ENCODE data around the gene PRPF40A. TPM values are rescaled to one million over a fixed set of nuclear protein-coding genes. Genes with fewer than 3 reads are reported as not detected.

The PRPF40A gene
- total RNA-seq, 1 donor from 2014 or later: 136 TPM

DNA sequence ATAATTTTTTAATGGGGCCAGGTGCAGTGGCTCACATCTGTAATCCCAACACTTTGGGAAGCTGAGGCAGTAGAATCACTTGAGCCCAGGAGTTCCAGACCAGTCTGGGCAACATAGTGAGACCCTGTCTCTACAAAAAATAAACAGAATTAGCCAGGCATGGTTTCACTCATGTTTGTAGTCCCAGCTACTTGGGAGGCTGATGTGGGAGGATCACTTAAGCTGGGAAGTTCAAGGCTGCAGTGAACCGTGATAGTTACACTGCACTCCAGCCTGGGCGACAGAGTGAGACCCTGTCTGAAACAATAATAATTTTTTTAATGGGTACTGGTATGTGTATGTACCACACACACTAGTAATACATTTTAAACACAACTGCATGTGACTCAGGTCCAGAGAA is 3.5 kb upstream of the PRPF40A start:
- TF ChIP-seq, protein P1, sequence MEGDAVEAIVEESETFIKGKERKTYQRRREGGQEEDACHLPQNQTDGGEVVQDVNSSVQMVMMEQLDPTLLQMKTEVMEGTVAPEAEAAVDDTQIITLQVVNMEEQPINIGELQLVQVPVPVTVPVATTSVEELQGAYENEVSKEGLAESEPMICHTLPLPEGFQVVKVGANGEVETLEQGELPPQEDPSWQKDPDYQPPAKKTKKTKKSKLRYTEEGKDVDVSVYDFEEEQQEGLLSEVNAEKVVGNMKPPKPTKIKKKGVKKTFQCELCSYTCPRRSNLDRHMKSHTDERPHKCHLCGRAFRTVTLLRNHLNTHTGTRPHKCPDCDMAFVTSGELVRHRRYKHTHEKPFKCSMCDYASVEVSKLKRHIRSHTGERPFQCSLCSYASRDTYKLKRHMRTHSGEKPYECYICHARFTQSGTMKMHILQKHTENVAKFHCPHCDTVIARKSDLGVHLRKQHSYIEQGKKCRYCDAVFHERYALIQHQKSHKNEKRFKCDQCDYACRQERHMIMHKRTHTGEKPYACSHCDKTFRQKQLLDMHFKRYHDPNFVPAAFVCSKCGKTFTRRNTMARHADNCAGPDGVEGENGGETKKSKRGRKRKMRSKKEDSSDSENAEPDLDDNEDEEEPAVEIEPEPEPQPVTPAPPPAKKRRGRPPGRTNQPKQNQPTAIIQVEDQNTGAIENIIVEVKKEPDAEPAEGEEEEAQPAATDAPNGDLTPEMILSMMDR (conservative IDR thresholded peaks at IDR 0.05): no peak
- no peak for DNase-seq (ENCODE audit: low read depth, low spot score)

DNA sequence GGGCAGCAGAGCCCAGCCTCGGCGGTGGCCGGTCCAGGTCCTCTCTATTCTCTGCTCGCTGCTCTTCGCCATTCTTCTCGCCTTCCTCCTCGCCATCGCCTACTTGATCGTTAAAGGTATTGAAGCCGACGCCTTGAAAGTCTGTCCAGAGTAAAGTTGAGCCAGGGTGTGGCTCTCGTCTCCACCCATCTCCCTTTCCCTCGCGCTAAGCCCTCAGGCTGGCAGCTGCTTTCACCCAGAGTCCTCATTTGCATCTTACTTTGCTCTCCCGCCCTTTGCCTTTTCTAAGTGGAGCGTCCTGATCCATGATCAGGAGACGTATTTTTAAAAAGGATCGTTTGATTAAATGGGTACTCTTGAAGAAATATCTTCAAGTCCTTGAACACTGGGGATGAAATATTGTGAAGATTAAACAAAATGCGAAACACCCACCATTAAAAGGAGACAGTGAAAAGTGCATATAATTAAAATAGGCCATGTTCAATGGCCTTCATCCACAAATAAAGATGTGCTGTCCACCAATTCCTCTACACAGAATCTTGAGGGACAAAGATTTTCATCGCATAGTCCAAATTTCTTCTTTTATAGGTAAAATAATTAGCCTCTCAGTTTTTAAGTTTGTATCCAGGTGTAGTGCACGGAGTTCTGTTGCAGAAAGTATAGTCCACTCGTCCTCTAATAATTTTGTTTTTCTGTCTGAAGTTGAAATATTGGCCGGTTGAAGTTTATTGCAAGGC is 1.8 kb upstream of the PRPF40A start:
- DNase-seq (ENCODE audit: low read depth, low spot score): peak; percentile 46

More for the DNA sequence above, 3.5 kb upstream of the PRPF40A start:
- H3K4me1 Mint-ChIP-seq: peaks cover 40% of the 10 kb centered on the region
- peaks cover 7% of the 10 kb centered on the region for H3K36me3 Mint-ChIP-seq (ENCODE audit: low read depth)
- no peaks in the 10 kb centered on the region for H3K27me3 Mint-ChIP-seq (ENCODE audit: low read depth)
- peak overlapping the region; percentile 41 for H3K4me3 Mint-ChIP-seq
- H3K9me3 Mint-ChIP-seq: no peaks in the 10 kb centered on the region
- no peak overlapping the region for H3K27ac Mint-ChIP-seq (ENCODE audit: unreplicated experiment)

DNA sequence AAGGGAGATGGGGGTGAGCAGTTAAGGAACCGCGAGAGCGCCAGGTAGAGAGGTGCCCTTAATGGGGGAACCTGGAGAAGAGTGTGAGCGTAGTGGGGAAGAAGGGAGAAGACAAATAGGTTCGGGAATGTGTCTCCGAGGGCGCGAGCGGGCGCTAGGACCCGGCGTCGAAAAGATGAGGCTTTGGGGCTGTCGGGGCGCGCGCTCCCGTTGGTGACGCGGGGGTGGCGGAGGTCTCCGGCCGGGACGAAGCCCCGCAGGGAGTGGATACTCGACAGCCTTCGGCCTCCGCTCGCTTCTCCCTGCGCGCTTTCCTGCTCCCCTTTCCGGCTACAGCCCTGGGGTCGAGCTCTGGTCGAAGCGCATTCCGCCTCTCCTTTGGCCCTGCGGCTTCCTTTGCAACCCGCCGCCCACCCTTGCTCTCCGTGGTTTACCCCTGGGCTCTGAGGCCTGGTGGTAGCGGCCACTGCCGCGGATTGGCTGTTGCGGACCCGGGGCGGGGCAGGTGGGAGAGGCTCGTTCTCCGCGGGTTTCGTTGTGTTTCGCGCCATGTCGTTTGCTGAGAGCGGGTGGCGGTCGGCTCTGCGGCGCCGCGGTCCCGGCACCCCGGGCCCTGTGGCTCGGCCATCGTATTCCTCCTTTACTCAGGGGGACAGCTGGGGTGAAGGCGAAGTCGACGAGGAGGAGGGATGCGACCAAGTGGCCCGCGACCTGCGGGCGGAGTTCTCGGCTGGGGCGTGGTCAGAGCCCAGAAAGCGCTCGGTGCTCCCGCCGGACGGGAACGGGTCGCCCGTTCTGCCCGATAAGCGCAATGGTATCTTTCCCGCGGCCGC is 1.0 kb upstream of the PRPF40A start, which contains the start of gene ARL6IP6:
Gene ARL6IP6, plus strand, starts transcription at position 545 of the 833 bp plus-strand sequence. Its CDS starts 5 bp downstream, at position 550.
- Mint-ChIP-seq H3K4me1 (peaks cover 48% of the 10 kb centered on the region), H3K36me3 (ENCODE audit: low read depth) (peaks cover 9% of the 10 kb centered on the region), H3K27me3 (ENCODE audit: low read depth) (no peaks in the 10 kb centered on the region), H3K9me3 (no peaks in the 10 kb centered on the region), H3K4me3 (peak within 1 kb of the TSS; percentile 100), H3K27ac (ENCODE audit: unreplicated experiment) (peak within 1 kb of the TSS; percentile 98)
- TF ChIP-seq, protein P1 (conservative IDR thresholded peaks at IDR 0.05): no peak
- peak; percentile 87 for DNase-seq (ENCODE audit: low read depth, low spot score)

More for the DNA sequence above, 1.8 kb upstream of the PRPF40A start:
- Mint-ChIP-seq H3K4me1 (peaks cover 48% of the 10 kb centered on the region), H3K27me3 (ENCODE audit: low read depth) (no peaks in the 10 kb centered on the region), H3K27ac (ENCODE audit: unreplicated experiment) (peak overlapping the region; percentile 98), H3K9me3 (no peaks in the 10 kb centered on the region), H3K4me3 (peak overlapping the region; percentile 100), H3K36me3 (ENCODE audit: low read depth) (peaks cover 9% of the 10 kb centered on the region)
- TF ChIP-seq, protein P1 (conservative IDR thresholded peaks at IDR 0.05): no peak

DNA sequence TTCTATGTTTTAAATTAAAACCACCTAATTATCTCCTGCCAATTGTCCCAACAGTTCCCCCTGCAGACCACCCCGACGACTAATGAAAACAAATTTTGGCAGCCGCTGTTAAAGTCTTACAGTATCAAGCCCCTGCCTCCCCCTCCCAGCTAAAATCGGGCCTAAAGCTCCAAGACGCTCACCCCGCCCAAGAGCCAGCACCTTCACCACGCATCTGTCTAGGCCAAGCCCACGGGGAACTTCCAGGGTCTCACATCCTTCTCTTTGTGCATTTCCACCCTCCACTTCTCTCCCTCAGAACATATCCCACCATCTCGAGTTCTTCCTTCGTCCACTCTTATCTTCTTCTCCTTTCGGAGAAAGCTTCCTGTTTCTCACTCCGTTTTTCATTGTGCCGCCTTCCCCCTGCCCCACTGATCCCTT is 445 bp downstream of the PRPF40A start:
- H3K27ac Mint-ChIP-seq (ENCODE audit: unreplicated experiment): peak overlapping the region; percentile 97
- H3K4me3 Mint-ChIP-seq: peak overlapping the region; percentile 100
- no peaks in the 10 kb centered on the region for H3K27me3 Mint-ChIP-seq (ENCODE audit: low read depth)
- TF ChIP-seq, protein P1 (conservative IDR thresholded peaks at IDR 0.05): no peak
- H3K9me3 Mint-ChIP-seq: no peaks in the 10 kb centered on the region
- H3K4me1 Mint-ChIP-seq: peaks cover 42% of the 10 kb centered on the region
- peaks cover 11% of the 10 kb centered on the region for H3K36me3 Mint-ChIP-seq (ENCODE audit: low read depth)
- DNase-seq (ENCODE audit: low read depth, low spot score): peak; percentile 33

DNA sequence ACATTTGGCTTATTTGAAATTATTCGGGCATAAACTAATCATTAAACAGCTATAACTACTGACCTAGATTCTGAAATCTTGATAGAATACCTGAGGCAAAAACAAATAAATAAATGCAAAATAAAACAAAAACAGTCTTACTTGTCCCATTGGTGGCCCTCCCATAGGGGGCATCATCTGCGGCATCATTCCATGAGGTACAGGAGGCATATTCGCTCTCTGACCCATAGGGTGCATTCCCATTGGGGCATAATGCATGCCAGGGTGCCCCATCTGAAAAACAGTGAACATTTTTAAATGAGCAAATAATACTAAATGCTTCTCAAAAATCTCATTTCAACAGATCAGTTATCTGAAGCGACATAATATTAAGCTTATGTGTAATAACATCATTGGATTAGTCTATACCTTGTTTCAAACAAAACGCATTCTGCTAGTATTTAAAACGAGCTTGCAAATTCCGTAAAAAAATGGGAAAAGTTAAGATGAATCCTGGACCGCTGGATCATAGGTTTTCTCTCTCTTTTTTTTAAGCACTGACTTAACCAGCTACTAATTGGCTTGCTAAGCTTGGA is 1.3 kb downstream of the PRPF40A start:
- Mint-ChIP-seq H3K9me3 (no peaks in the 10 kb centered on the region), H3K27me3 (ENCODE audit: low read depth) (no peaks in the 10 kb centered on the region), H3K4me1 (peaks cover 39% of the 10 kb centered on the region), H3K36me3 (ENCODE audit: low read depth) (peaks cover 15% of the 10 kb centered on the region), H3K4me3 (peak overlapping the region; percentile 100), H3K27ac (ENCODE audit: unreplicated experiment) (peak overlapping the region; percentile 97)
- DNase-seq (ENCODE audit: low read depth, low spot score): peak; percentile 23
- TF ChIP-seq, protein P1 (conservative IDR thresholded peaks at IDR 0.05): peak; percentile 72
